GM12874 (cell line): ENCODE results near the gene GRAMD1B.

Experiments
- TF ChIP-seq, protein P1 (sequence below): IDR thresholded peaks from 2 replicates; pipeline ENCODE4 v1.5.1; 2011; ENCODE audit warnings: low read depth, mild to moderate bottlenecking, control low read depth, low read length, moderate library complexity; ENCODE audit not compliant: insufficient read depth

Gene GRAMD1B

DNA sequence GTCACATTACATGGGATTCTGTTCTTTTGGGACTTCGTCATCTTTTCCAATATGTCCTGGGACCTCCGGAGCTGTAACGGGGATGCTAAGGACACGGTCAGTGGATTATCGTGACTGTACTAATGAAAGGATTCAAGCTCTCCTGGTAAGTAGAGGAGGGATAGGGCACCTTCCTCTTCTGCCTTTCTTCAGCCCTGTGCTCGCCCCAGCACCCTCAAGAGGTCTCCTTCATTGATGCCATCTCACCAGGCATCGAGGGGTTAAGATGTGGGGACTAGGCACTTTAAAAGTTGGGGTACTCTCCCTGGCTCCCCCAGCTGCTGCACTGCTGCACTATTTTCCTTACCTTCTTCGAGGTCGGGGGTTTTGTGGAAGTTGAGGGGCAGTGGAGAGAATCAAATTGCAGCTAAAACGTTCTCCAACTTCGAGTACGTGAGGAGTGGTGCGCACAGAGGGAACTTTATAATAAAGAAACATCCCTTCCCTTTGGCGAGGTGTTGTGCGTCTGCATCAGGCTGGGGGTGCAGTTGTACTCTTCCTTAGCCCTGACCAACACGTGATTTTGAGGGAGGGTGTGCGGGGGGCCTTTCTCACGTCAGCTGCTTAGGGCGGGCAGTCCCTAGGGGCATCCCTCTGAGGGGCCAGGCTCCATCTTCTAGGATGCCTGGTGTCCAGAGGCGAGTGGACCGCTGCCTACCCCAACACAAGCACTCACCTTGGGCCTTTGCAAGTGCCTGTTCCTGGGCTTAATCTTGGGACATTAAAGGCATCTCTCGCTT, 96.1 kb downstream of the GRAMD1B start:
- TF ChIP-seq, protein P1, sequence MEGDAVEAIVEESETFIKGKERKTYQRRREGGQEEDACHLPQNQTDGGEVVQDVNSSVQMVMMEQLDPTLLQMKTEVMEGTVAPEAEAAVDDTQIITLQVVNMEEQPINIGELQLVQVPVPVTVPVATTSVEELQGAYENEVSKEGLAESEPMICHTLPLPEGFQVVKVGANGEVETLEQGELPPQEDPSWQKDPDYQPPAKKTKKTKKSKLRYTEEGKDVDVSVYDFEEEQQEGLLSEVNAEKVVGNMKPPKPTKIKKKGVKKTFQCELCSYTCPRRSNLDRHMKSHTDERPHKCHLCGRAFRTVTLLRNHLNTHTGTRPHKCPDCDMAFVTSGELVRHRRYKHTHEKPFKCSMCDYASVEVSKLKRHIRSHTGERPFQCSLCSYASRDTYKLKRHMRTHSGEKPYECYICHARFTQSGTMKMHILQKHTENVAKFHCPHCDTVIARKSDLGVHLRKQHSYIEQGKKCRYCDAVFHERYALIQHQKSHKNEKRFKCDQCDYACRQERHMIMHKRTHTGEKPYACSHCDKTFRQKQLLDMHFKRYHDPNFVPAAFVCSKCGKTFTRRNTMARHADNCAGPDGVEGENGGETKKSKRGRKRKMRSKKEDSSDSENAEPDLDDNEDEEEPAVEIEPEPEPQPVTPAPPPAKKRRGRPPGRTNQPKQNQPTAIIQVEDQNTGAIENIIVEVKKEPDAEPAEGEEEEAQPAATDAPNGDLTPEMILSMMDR = no peak

DNA sequence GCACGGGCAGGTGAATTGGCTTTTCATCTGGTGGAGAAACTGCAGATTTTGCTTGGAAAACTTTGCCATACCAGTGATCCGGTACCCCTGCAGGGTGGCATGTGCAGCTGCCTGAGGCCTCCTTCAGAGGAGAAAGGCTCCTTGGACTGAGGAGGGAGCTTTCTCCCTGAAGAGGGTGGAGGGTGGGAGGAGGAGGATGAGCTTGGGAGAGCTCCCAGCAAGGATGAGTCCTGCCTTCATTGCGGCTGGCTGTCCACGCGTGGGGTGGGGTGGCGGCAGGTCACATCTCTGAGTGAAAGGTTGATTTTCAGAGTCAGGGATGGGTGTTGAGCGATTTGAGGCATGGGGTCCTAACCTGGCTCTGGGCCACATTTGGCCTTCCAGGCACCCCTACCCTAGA, 96.8 kb downstream of the GRAMD1B start:
- TF ChIP-seq, protein P1 = no peak

DNA sequence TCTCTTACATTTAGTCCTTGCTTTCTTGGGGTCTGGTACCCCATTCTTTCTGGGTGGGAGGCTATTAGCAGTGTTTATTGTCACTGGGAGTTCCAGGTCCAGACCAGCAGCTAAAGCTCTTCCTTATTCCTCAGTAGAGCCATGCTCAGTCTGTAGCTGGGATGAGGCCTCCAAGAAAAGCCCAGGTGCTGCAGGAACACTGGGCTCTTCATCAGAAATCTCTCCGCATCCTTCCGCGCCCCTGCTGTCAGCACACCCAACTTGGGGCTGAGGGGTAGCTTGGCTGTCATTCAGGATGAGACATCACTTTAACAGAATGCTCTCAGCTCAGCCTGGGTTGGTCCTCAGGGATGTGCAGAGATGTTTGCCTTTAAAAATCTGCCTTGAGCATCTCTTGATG, 97.5 kb downstream of the GRAMD1B start:
- TF ChIP-seq, protein P1 = no peak

DNA sequence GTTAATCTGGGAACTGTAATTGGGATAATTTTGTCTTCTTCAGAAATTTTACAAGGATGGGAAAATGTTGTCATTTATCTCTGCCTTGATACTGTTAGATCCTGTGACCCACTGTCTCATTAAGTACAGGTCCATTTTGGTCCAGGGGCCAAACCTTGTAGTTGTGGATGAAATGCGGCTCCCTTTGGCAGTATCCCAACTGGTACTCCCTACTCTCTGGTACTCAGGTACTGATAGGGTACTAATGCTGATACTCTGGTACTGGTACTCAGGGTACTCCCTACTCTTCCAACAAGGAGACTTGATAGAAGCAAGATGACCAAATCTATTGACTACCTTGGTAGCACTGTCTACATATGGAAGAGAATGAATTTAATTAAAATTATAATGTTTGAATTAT, 97.9 kb downstream of the GRAMD1B start:
- TF ChIP-seq, protein P1 = no peak

DNA sequence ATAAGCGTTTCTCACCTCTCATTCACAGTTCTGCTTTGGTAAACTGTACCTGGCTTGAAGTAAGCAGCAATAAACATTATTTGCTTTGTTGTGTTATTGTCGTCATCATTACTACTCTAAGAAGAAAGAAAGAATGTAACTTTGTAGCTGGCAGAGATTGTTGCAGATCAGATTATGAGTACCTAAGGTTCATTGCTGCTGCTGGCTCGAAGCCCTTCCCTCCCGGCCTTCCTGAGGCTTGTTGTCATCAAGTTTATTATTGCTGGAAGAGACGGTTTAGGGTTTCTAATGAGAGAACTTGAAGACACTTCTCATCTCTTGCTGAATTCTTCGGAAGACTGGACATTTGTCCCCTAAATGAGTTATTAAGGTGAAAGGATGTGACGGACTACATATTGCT, 101.3 kb downstream of the GRAMD1B start:
- TF ChIP-seq, protein P1 = no peak

DNA sequence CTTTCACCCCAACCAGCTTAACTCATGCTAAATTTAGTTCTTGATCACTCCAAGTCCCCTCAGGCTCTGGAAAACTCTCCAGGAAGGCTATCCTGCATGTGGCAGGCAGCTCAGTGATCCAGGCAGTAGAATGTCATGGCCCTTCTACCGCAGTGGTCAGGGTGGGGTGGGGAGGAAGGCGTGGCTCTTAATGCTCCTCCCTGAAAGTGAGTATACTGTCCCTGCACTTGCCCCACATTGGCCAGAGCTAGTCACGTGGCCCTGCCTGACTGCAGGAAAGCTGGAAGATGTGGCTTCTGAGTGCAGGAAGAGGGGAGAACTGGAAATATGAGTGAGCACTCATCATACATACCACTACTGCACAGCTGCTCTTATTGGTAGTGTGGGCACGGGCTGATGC, 102.1 kb downstream of the GRAMD1B start:
- TF ChIP-seq, protein P1 = no peak

DNA sequence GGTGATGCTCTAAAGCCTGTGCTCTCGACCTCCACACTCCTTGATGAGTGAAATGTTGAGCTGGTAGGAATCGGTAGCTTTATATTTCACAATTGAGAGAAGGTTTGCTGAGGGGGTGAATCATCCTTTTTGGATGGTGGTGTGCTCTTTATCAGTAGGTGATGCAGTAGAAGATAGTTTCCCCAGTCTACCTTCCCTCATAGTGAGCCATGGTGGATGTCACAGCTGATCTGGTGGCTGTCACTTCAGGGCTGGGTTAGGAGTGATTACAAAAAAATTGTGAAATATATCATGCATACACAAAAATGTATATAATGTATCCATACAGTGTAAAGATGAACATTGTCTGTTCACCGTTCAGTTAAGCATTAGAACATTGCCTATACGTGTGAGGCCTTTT, 105.3 kb downstream of the GRAMD1B start:
- TF ChIP-seq, protein P1 = no peak
